Cardiac atrium fibroblast (primary cell): ENCODE data around the gene GLIS2. TPM values are rescaled to one million over a fixed set of nuclear protein-coding genes. Genes with fewer than 3 reads are reported as not detected.

ENCODE experiments used
- total RNA-seq: library from RNA; depleted of rRNA; stranded (reverse); fragments of >200 nt; gene quantifications from 2 replicates; pipeline ENCODE4 v1.2.3, GENCODE V29; 2015

GLIS2 gene
- 5.4 and 6.5 TPM in 2 replicates for total RNA-seq

GRCh38 chr16:4315186-4316107, at the start of gene GLIS2:
GLIS2 (plus strand) TSS chr16:4316067; CDS start chr16:4332281, 16,214 bp downstream.

GRCh38 chr16:4350787-4351659, 35.2 kb downstream of the GLIS2 start, which contains the start of gene PAM16:
PAM16 (minus strand) TSS chr16:4351321; CDS start chr16:4351234, 87 bp downstream.

DNA sequence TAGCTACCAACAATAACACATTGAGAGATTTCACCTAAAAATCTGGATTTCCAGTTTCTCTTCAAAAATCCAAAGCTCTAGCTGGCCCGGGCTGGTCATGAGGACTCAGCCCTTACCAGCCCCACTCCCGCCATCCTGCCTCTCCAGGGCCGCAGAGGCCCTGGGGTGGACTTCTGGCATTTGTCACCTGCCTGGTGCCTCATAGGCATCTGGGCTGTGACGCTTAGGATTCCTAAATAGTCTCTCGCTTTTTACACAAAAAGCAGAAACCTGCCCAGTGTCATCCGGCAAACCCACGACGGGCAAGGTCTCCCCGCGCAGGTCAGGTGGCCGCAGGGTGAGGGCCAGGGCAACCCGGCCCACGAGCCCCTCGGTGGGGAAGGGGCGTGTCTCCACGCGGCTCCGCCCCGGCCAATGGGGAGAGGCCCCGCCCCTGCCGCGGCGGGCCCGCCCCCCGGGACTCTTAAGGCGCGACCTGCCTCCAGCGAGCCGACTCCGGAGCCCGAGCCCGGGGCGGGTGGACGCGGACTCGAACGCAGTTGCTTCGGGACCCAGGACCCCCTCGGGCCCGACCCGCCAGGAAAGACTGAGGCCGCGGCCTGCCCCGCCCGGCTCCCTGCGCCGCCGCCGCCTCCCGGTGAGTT, 55.6 kb downstream of the GLIS2 start, which contains the start of gene VASN:
Gene VASN, plus strand, starts transcription at position 492 of the 644 bp plus-strand sequence. CDS start 9,030 bp downstream, outside the sequence.

Other genes starting within 250 kb of the GLIS2 start
- 16.1 and 18.0 TPM in 2 replicates for gene ADCY9, start 199.6 kb upstream of the GLIS2 start, total RNA-seq
- gene SRL, start 74.0 kb upstream of the GLIS2 start, total RNA-seq, result not detected in 2 replicates
- gene TFAP4, start 43.0 kb upstream of the GLIS2 start, total RNA-seq, result 0.18 and 1.9 TPM in 2 replicates
- gene PAM16, start 35.3 kb downstream of the GLIS2 start, total RNA-seq, result 50.9 and 53.5 TPM in 2 replicates
- 123 and 139 TPM in 2 replicates for gene VASN, start 55.8 kb downstream of the GLIS2 start, total RNA-seq
- 20.0 and 20.7 TPM in 2 replicates for gene CORO7, start 100.5 kb downstream of the GLIS2 start, total RNA-seq
- gene DNAJA3, start 109.8 kb downstream of the GLIS2 start, total RNA-seq, result 33.2 TPM in 2 replicates
- 52.5 and 66.6 TPM in 2 replicates for gene NMRAL1, start 158.6 kb downstream of the GLIS2 start, total RNA-seq
- 61.4 and 100 TPM in 2 replicates for gene HMOX2, start 160.3 kb downstream of the GLIS2 start, total RNA-seq
- 22.9 and 23.8 TPM in 2 replicates for gene CDIP1, start 222.7 kb downstream of the GLIS2 start, total RNA-seq
- not detected in 2 replicates for gene C16orf96, start 240.3 kb downstream of the GLIS2 start, total RNA-seq